ENCODE measurements around the gene RTN3. TPM values are rescaled to one million over a fixed set of nuclear protein-coding genes. Genes with fewer than 3 reads are reported as not detected.
A peak's percentile ranks its signal among the peaks of the same experiment; 100 is the strongest.

Gene RTN3
- total RNA-seq, 1 experiment from 2014 or later = 95.0 TPM

DNA sequence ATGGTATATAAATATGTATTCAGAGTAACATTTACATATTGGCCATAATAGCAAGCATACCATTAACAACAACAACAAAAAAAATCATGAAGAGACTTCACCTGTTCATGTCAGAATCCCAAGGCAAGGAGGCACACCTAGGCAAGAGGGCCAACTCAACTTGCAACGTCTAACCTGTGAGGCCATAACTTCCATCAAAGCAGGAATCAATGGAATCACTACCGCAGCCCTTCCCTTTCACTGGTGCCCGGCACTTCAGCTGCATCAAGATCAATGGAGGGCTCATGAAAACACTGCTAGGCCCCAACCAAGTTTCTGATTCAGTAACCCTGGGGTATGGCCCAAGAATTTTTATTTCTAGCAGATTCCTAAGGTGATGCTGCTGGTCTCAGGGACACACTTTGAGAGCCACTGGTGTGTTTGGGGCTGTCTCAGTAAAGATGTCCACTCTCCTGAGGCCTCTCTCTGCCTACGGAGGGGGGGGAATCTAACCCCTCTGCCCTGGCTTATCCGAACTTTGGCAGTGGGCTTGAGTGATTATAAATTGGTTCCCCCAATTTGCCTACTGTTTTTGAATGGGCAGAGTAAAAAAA is 79.3 kb downstream of the RTN3 start (continued):
- TF ChIP-seq ZNF274 (IDR thresholded peaks at IDR 0.05; ENCODE audit: low read depth, low read length) (no peak), CEBPB (IDR thresholded peaks at IDR 0.05; ENCODE audit: low read depth) (no peak), EZH2 (IDR thresholded peaks at IDR 0.05) (no peak), ELF1 (IDR thresholded peaks at IDR 0.05; ENCODE audit: borderline replicate concordance, low read depth) (no peak), FOSL1 (IDR thresholded peaks at IDR 0.05; ENCODE audit: low read depth) (no peak)

DNA sequence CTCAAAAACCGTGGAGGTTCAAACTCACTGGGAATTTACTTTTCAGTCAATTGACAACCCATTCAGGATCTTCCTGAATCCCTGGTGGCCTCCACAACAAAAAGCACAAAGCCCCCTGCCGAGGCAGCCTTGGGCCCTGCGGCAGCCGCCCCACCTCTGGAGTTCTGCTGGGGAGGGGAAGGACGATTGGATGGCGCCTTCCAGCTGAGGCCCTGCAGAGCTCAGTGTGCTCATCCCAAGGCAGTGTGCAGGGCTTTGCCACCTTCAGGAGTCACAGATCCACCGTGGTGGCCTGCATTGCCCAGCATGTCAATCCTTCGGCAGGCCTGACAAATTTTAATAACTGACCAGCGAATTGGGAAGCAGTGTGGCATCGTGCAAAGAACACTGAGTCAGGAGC is 79.9 kb downstream of the RTN3 start:
- Histone ChIP-seq H4K20me1 (ENCODE audit: insufficient read depth) (no peaks in the 10 kb centered on the region), H3K9me2 (ENCODE audit: insufficient read depth) (no peaks in the 10 kb centered on the region), H3K4me3 (replicated peaks in 1 of 2; ENCODE audit: low read depth in 1 of 2, low read length in 2 of 2) (no peak overlapping the region), H3K4me1 (ENCODE audit: control insufficient read depth in 1 of 2, insufficient read depth in 2 of 2, low read length in 2 of 2) (no peaks in the 10 kb centered on the region; a peak in 1 of 4 replicates), H2AFZ (ENCODE audit: low read depth, low read length, poor library complexity, severe bottlenecking) (no peak overlapping the region), H3K36me3 (ENCODE audit: control insufficient read depth in 1 of 2, insufficient read depth in 2 of 2, low read length in 2 of 2) (peaks cover 5 to 12% of the 10 kb centered on the region in 2 experiments; a peak in 3 of 4 replicates), H3K27me3 (ENCODE audit: insufficient read depth, low read length) (no peaks in the 10 kb centered on the region), H3K4me2 (ENCODE audit: low read length) (no peak overlapping the region), H3K9ac (ENCODE audit: low read length) (no peak overlapping the region), H3K79me2 (ENCODE audit: insufficient read depth, low read length) (peaks cover 2% of the 10 kb centered on the region; the same call in 1 of the 2 replicates), H3K27ac (ENCODE audit: low read depth, low read length) (peak overlapping the region; percentile 4; the same call in 1 of the 2 replicates), H3K9me3 (ENCODE audit: control insufficient read depth in 1 of 2, insufficient read depth in 1 of 2, low read depth in 1 of 2, low read length in 2 of 2) (no peaks in the 10 kb centered on the region)
- RAD21 ChIA-PET (ENCODE audit: low non-redundant PET in 1 of 2, low total read pairs in 2 of 2, uncharacterized antibody in 2 of 2, unreplicated experiment in 2 of 2) = no interaction called here
- ATAC-seq (no peak), DNase-seq (ENCODE audit: low read depth, low spot score) (no peak)
- POLR2A ChIA-PET = no interaction called here
- intact Hi-C loops (cut with micrococcal nuclease) = no loop called here
- CTCF ChIA-PET = no interaction called here
- no TSS peak for BruUV-seq (replicated peaks)
- TF ChIP-seq CEBPB (IDR thresholded peaks at IDR 0.05; ENCODE audit: low read depth) (no peak), ZNF274 (IDR thresholded peaks at IDR 0.05; ENCODE audit: low read depth, low read length) (no peak), ZFX (IDR thresholded peaks at IDR 0.05) (no peak), RAD21 (IDR thresholded peaks at IDR 0.05; ENCODE audit: low read depth) (no peak), SIN3A (IDR thresholded peaks at IDR 0.05; ENCODE audit: low read depth) (no peak), EGR1 (IDR thresholded peaks at IDR 0.05; ENCODE audit: low read depth) (no peak), POLR2AphosphoS5 (IDR thresholded peaks at IDR 0.05; ENCODE audit: low read depth, low read length) (no peak), SP1 (IDR thresholded peaks at IDR 0.05; ENCODE audit: low read depth) (no peak), FOSL1 (IDR thresholded peaks at IDR 0.05; ENCODE audit: low read depth) (no peak), EZH2phosphoT487 (IDR thresholded peaks at IDR 0.05; ENCODE audit: borderline replicate concordance) (no peak), JUND (IDR thresholded peaks at IDR 0.05) (no peak), YY1 (IDR thresholded peaks at IDR 0.05; ENCODE audit: extremely low read depth, insufficient replicate concordance, low read depth, low read length) (no peak), ELF1 (IDR thresholded peaks at IDR 0.05; ENCODE audit: borderline replicate concordance, low read depth) (no peak), TCF7L2 (IDR thresholded peaks at IDR 0.05; ENCODE audit: borderline replicate concordance, extremely low read depth, insufficient read depth, insufficient read length) (no peak)
- TF ChIP-seq, protein P1, sequence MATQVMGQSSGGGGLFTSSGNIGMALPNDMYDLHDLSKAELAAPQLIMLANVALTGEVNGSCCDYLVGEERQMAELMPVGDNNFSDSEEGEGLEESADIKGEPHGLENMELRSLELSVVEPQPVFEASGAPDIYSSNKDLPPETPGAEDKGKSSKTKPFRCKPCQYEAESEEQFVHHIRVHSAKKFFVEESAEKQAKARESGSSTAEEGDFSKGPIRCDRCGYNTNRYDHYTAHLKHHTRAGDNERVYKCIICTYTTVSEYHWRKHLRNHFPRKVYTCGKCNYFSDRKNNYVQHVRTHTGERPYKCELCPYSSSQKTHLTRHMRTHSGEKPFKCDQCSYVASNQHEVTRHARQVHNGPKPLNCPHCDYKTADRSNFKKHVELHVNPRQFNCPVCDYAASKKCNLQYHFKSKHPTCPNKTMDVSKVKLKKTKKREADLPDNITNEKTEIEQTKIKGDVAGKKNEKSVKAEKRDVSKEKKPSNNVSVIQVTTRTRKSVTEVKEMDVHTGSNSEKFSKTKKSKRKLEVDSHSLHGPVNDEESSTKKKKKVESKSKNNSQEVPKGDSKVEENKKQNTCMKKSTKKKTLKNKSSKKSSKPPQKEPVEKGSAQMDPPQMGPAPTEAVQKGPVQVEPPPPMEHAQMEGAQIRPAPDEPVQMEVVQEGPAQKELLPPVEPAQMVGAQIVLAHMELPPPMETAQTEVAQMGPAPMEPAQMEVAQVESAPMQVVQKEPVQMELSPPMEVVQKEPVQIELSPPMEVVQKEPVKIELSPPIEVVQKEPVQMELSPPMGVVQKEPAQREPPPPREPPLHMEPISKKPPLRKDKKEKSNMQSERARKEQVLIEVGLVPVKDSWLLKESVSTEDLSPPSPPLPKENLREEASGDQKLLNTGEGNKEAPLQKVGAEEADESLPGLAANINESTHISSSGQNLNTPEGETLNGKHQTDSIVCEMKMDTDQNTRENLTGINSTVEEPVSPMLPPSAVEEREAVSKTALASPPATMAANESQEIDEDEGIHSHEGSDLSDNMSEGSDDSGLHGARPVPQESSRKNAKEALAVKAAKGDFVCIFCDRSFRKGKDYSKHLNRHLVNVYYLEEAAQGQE (IDR thresholded peaks at IDR 0.05; ENCODE audit: low read depth) = no peak
- TF ChIP-seq, protein P2, sequence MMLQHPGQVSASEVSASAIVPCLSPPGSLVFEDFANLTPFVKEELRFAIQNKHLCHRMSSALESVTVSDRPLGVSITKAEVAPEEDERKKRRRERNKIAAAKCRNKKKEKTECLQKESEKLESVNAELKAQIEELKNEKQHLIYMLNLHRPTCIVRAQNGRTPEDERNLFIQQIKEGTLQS (IDR thresholded peaks at IDR 0.05) = no peak
- TF ChIP-seq, protein P3, sequence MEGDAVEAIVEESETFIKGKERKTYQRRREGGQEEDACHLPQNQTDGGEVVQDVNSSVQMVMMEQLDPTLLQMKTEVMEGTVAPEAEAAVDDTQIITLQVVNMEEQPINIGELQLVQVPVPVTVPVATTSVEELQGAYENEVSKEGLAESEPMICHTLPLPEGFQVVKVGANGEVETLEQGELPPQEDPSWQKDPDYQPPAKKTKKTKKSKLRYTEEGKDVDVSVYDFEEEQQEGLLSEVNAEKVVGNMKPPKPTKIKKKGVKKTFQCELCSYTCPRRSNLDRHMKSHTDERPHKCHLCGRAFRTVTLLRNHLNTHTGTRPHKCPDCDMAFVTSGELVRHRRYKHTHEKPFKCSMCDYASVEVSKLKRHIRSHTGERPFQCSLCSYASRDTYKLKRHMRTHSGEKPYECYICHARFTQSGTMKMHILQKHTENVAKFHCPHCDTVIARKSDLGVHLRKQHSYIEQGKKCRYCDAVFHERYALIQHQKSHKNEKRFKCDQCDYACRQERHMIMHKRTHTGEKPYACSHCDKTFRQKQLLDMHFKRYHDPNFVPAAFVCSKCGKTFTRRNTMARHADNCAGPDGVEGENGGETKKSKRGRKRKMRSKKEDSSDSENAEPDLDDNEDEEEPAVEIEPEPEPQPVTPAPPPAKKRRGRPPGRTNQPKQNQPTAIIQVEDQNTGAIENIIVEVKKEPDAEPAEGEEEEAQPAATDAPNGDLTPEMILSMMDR (IDR thresholded peaks at IDR 0.05 in 2 of 3, conservative IDR thresholded peaks at IDR 0.05 in 1 of 3; ENCODE audit: borderline replicate concordance in 1 of 3, insufficient read depth in 1 of 3, low read depth in 2 of 3, low read length in 2 of 3) = no peak
